C1 segment of cervical spinal cord (tissue), 14 donors: ENCODE results near the gene PALD1.
"Not testable (repeated sequence)": the region's sequence is repeated elsewhere in the genome, so short reads cannot be mapped to it uniquely, and the experiment has no call there.

ENCODE experiments used
- DNase-seq, 14 donors: peaks; one replicate each; lab custom pipeline; 2025; lab: John Stamatoyannopoulos, UW

The PALD1 gene

GRCh38 chr10:70571236-70571635, 92.7 kb downstream of the PALD1 start:
- DNase-seq: no peak

GRCh38 chr10:70571636-70572439, 93.3 kb downstream of the PALD1 start:
- no peak for DNase-seq

- no peak for DNase-seq
Observed at GRCh38 chr10:70573599-70574506, 95.3 kb downstream of the PALD1 start.

- DNase-seq: no peak
Observed at GRCh38 chr10:70575486-70575873, 96.9 kb downstream of the PALD1 start.

- peak in 3 of 14 donors; percentile 16 to 38 (median 28) for DNase-seq
Observed at GRCh38 chr10:70575874-70576802, 97.6 kb downstream of the PALD1 start.

- DNase-seq: no peak
Observed at GRCh38 chr10:70576803-70577517, 98.4 kb downstream of the PALD1 start.

- DNase-seq: no peak
Observed at GRCh38 chr10:70578371-70578947, 99.9 kb downstream of the PALD1 start.

- no peak for DNase-seq
Observed at GRCh38 chr10:70579234-70580002, 100.9 kb downstream of the PALD1 start.

GRCh38 chr10:70581176-70581575, 102.6 kb downstream of the PALD1 start:
- not testable (repeated sequence) for DNase-seq

GRCh38 chr10:70582793-70583668, 104.5 kb downstream of the PALD1 start:
- no peak for DNase-seq

GRCh38 chr10:70583669-70584037, 105.1 kb downstream of the PALD1 start:
- no peak for DNase-seq

GRCh38 chr10:70584366-70584765, 105.8 kb downstream of the PALD1 start:
- no peak for DNase-seq

GRCh38 chr10:70584909-70585544, 106.5 kb downstream of the PALD1 start:
- DNase-seq: no peak

- no peak for DNase-seq
Observed at GRCh38 chr10:70585578-70586169, 107.1 kb downstream of the PALD1 start.

GRCh38 chr10:70586348-70586930, 107.9 kb downstream of the PALD1 start:
- DNase-seq: no peak

GRCh38 chr10:70587045-70587658, 108.6 kb downstream of the PALD1 start:
- peak in 1 of 14 donors; percentile 4 for DNase-seq

- DNase-seq: no peak
Observed at GRCh38 chr10:70588255-70588654, 109.7 kb downstream of the PALD1 start.
